Umbilical cord (tissue), 1 donor: ENCODE data around the gene OR2A5. TPM values are rescaled to one million over a fixed set of nuclear protein-coding genes. Genes with fewer than 3 reads are reported as not detected.

Source experiments
- total RNA-seq: library from RNA; depleted of rRNA; stranded (reverse); fragments of >200 nt; gene quantifications from one replicate; pipeline ENCODE4 v1.2.3, GENCODE V29; 2014; ENCODE audit warnings: low replicate concordance; ENCODE audit not compliant: insufficient read depth

The OR2A5 gene
- total RNA-seq, 1 donor from 2014 or later = 3.6 TPM

Other genes starting within 250 kb of the OR2A5 start
- 67.7 TPM for gene TCAF1, start 146.8 kb upstream of the OR2A5 start, total RNA-seq
- 2.9 TPM for gene OR2F2, start 113.7 kb upstream of the OR2A5 start, total RNA-seq
- gene OR2F1, start 94.1 kb upstream of the OR2A5 start, total RNA-seq = 2.6 TPM
- gene OR6B1, start 48.6 kb upstream of the OR2A5 start, total RNA-seq = 4.3 TPM
- 7.9 TPM for gene OR2A25, start 20.9 kb downstream of the OR2A5 start, total RNA-seq
- gene OR2A12, start 37.3 kb downstream of the OR2A5 start, total RNA-seq = 6.5 TPM
- not detected for gene OR2A2, start 60.6 kb downstream of the OR2A5 start, total RNA-seq
- gene OR2A14, start 74.2 kb downstream of the OR2A5 start, total RNA-seq = 3.4 TPM
- 17.8 TPM for gene CTAGE4, start 134.5 kb downstream of the OR2A5 start, total RNA-seq
- gene ARHGEF35, start 146.9 kb downstream of the OR2A5 start, total RNA-seq = 1.9 TPM
- gene OR2A42, start 190.7 kb downstream of the OR2A5 start, total RNA-seq = 0.48 TPM
- not detected for gene OR2A7, start 215.8 kb downstream of the OR2A5 start, total RNA-seq
- 17.1 TPM for gene CTAGE8, start 220.3 kb downstream of the OR2A5 start, total RNA-seq